ENCODE data around the gene AREG. TPM values are rescaled to one million over a fixed set of nuclear protein-coding genes. Genes with fewer than 3 reads are reported as not detected.

AREG gene
- total RNA-seq, 1 experiment from 2014 or later: not detected

DNA sequence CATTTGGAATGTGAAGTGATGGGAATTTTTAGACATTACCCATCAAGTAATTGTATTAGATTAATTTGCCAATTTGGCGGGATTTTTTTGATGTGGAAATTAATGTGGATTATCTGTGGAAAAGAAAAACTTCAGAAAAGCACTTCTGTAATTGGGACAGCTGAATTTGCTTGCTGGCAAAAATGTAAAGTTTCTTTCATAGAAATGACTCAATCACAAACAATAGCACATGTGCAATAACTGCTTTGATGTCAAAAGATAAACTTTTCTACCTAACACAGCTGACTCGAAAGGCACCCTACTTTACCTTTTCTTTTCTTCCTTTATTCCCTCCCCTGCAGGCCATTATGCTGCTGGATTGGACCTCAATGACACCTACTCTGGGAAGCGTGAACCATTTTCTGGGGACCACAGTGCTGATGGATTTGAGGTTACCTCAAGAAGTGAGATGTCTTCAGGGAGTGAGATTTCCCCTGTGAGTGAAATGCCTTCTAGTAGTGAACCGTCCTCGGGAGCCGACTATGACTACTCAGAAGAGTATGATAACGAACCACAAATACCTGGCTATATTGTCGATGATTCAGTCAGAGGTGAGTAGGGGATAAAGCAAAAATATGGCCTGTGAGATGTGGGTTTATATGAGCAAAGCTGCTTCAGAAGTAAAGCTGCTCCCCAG is 1.4 kb downstream of the AREG start:
- H3K36me3 ChIP-seq (replicated peaks; ENCODE audit: control insufficient read depth, insufficient read depth, low read length): no peaks in the 10 kb centered on the region
- no peak for DNase-seq
- no peak overlapping the region for H3K4me3 ChIP-seq (ENCODE audit: insufficient read depth, low read depth, low read length)
- H3K27me3 ChIP-seq (ENCODE audit: control insufficient read depth, insufficient read depth, low read length): peaks cover 23% of the 10 kb centered on the region

DNA sequence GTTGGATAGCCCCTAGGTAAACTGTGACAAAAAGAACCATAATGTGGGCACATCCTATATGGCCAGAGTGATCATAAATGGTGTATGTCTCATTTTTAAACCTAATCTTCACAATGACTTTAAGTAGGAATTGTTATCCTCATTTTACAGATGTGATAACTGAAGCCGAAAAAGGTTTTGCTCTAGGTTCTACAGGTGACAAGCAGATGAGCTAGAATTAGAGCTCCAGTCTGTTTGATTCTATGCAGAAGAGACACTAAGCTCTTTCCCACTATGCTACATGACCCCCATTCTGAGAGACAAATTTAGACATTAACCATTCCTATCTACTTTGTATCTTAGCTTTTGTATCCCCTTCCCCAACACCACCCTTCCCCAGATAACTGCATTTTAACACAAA is 2.0 kb downstream of the AREG start:
- peaks cover 23% of the 10 kb centered on the region for H3K27me3 ChIP-seq (ENCODE audit: control insufficient read depth, insufficient read depth, low read length)
- H3K4me3 ChIP-seq (ENCODE audit: insufficient read depth, low read depth, low read length): no peak overlapping the region
- no peaks in the 10 kb centered on the region for H3K36me3 ChIP-seq (replicated peaks; ENCODE audit: control insufficient read depth, insufficient read depth, low read length)
- no peak for DNase-seq

DNA sequence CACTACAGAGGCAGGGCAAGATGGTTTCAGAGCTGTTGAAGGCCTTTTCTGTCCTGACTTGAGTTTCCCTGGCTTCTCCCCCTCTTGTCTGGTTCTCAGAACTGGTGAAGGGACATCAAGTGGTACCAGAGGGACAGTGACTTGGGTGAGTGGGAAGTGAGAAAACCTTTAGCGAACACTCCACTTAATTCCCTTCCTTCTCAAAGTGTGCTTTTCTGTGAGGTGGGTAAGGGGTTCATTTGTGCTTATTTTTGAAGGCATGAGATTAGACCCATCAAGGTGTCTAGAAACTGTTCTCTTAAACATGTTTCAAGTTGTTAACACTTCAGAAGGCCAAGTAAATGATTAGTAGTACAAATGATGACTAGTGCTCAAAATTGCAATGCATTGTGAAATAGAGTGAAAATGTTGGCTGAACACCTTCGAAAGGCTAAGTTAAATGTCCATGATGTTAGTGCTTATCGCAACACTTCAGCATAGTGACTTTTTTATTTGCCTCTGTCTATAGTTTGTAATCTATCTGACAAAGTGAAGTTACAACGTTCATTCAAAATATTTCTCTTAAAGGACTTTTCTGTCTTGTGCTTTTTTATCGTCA is 2.8 kb downstream of the AREG start:
- no peak for DNase-seq
- Histone ChIP-seq H3K27me3 (ENCODE audit: control insufficient read depth, insufficient read depth, low read length) (peaks cover 23% of the 10 kb centered on the region), H3K36me3 (replicated peaks; ENCODE audit: control insufficient read depth, insufficient read depth, low read length) (no peaks in the 10 kb centered on the region), H3K4me3 (ENCODE audit: insufficient read depth, low read depth, low read length) (no peak overlapping the region)

DNA sequence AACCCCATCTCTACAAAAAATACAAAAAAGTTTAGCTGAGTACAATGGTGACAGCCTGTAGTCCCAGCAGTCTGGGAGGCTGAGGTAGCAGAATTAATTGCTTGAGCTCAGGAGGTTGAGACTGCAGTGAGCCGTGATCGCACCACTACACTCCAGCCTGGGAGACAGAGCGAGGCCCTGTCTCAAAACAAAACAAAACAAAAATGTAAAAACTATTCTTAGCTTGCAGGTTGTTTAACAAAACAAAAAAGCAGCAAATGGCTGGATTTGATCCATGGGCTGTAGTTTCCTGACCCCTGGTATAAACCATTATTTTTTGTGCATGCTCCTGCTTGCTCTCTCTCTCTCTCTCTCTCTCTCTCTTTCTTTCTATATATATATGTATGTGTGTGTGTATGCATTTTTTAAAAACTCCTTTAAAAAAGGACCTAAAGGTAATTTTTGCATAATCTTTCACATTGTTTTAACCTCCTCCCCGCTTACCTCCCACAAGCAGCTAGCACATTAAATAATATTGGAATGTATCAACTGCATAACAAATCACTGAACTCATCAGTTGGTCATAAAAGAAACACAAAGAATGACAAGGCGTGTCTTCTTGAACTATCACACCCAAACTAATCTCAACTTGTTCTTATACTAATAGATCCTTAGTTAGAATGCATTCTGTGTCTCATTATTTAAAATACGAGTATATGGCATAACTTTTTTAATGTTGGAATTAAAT is 4.8 kb downstream of the AREG start:
- no peak for DNase-seq
- Histone ChIP-seq H3K36me3 (replicated peaks; ENCODE audit: control insufficient read depth, insufficient read depth, low read length) (no peaks in the 10 kb centered on the region), H3K4me3 (ENCODE audit: insufficient read depth, low read depth, low read length) (no peak overlapping the region), H3K27me3 (ENCODE audit: control insufficient read depth, insufficient read depth, low read length) (peaks cover 15% of the 10 kb centered on the region)

DNA sequence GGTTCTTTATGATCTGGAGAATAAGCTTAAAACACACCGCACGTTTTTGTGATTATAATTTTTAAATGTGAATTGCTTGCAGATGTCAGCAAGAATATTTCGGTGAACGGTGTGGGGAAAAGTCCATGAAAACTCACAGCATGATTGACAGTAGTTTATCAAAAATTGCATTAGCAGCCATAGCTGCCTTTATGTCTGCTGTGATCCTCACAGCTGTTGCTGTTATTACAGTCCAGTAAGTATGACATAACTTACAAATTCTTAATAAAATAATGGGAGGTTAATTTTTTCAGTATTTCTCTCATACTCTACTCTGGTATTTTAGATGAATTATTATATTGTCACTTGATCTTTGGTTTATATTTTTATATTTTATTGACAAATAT is 5.4 kb downstream of the AREG start:
- Histone ChIP-seq H3K27me3 (ENCODE audit: control insufficient read depth, insufficient read depth, low read length) (peaks cover 10% of the 10 kb centered on the region; the same call in 1 of the 2 replicates), H3K4me3 (ENCODE audit: insufficient read depth, low read depth, low read length) (no peak overlapping the region), H3K36me3 (replicated peaks; ENCODE audit: control insufficient read depth, insufficient read depth, low read length) (no peaks in the 10 kb centered on the region)
- DNase-seq: no peak

DNA sequence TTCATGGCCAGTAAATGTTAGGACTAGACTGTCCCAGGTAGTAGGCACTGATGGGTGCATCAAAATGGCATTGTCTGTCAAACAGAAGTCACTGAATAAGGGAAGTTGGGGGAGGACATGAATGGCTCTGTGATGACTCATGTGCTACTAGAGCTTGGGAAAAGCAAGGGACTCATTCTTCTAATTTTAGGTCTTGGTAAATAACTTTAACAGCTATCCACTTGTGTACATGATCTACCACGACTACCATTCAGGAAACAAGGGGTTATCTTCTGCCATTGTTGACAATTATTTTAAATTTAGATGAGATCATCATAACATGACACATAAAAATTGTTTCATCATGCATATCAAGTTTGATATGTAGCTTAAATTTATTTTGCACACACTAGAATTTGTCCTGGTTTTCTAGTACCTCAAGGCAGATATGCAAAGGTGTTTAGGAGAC is 6.3 kb downstream of the AREG start:
- Histone ChIP-seq H3K36me3 (replicated peaks; ENCODE audit: control insufficient read depth, insufficient read depth, low read length) (no peaks in the 10 kb centered on the region), H3K27me3 (ENCODE audit: control insufficient read depth, insufficient read depth, low read length) (peaks cover 4% of the 10 kb centered on the region; the same call in 1 of the 2 replicates), H3K4me3 (ENCODE audit: insufficient read depth, low read depth, low read length) (no peak overlapping the region)
- DNase-seq: no peak

DNA sequence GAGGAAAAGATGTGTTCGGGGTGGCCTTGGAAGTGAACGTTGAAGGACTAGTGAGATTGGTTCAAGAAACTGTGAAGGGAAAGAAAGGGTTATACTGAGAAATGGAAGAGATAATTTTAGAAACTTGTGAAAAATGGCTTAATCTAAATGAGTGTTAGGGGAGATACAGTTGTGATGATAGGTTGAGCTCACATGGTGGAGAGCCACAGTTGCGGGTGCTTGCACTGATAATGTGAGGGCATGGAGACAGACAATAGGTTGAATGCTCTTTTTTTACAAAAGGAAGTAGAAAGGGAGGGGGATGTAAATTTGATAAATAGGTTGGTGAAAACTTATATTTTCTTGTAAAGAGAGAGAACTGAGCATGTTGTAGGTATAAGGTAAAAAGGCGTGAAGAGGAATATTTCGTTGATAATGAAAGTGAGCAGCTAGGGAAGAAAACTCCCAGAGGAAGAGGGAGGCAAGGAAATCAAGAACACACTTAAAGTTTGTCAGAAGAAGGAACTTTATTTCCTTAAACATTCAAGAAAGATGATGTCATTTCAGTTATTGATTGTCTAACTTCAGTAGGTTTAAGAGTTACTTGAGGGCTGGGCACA is 8.2 kb downstream of the AREG start:
- no peak for DNase-seq
- Histone ChIP-seq H3K27me3 (ENCODE audit: control insufficient read depth, insufficient read depth, low read length) (no peaks in the 10 kb centered on the region), H3K4me3 (ENCODE audit: insufficient read depth, low read depth, low read length) (no peak overlapping the region)

DNA sequence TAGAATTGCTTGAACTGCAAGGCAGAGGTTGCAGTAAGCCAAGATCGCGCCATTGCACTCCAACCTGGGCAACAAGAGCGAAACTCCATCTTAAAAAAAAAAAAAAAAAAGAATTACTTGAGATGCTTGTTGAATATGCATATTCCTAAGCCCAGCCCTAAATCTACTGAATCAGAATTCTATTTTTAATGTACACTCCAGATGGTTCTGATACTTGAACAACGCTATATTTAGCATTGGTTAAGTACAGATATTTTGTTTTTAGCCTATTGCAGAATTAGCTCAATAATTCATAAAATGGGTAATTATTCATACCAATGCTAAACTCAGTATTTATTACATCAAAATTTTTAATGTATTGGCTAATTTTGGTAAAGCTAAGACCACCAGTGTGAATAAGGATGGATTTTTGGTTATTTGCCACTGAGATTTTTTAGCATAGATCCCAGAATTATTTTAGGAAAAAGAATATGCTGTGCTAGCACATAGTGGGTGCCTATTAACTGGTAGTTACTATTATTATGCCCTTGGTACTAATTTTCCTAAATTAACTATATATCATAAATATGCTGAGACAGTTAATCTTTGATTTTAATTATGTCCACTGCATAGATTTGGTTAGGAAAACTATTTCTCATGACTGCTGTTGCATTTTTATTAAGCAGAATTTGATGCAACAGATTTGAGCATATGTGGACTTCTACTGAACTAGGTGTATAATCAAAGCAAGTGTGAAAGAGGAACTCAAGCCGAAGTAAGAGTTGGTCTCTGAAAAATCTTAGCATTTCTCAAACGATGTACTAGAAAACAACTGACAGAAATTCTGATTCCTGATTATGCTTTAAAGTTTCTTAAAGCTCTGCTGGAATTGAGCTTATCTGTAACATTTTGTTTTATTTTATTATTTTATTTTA is 9.2 kb downstream of the AREG start:
- Histone ChIP-seq H3K36me3 (replicated peaks; ENCODE audit: control insufficient read depth, insufficient read depth, low read length) (no peaks in the 10 kb centered on the region), H3K4me3 (ENCODE audit: insufficient read depth, low read depth, low read length) (no peak overlapping the region), H3K27me3 (ENCODE audit: control insufficient read depth, insufficient read depth, low read length) (no peaks in the 10 kb centered on the region)
- DNase-seq: no peak

More for the DNA sequence above, 8.2 kb downstream of the AREG start:
- no peaks in the 10 kb centered on the region for H3K36me3 ChIP-seq (replicated peaks; ENCODE audit: control insufficient read depth, insufficient read depth, low read length)

DNA sequence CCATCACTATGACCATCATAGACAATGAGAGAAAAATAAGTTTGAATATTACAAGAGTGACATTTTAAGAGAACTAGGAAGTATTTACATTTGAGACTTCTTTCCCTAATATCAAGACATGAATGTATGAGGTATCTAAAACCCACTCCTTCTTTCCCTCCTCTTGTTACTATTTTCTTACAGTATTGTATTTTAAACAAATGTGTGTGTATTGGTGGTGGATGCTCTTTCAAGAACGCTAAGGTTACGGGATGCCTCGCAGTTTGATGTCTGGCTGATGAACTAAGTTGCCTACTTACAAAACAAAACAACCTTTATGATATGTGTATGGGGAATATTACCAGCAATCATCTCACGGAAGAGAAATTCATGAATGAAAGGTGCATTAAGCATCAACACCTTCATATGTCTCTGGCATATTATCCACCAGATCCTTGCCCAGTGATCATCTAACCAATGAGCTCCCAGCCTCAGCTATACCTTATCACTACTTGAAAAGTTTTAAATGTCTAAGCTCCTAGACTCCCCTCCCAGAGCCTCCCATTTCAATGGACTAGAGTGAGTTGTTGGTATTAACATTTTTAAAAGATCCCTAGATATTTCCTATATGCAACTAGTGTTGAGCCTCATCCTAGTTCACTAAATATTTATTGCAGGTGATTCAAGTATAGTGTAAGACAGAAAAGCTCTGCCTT is 10.6 kb downstream of the AREG start:
- no peaks in the 10 kb centered on the region for H3K36me3 ChIP-seq (replicated peaks; ENCODE audit: control insufficient read depth, insufficient read depth, low read length)
- H3K27me3 ChIP-seq (ENCODE audit: control insufficient read depth, insufficient read depth, low read length): no peaks in the 10 kb centered on the region
- DNase-seq: no peak
- H3K4me3 ChIP-seq (ENCODE audit: insufficient read depth, low read depth, low read length): no peak overlapping the region

DNA sequence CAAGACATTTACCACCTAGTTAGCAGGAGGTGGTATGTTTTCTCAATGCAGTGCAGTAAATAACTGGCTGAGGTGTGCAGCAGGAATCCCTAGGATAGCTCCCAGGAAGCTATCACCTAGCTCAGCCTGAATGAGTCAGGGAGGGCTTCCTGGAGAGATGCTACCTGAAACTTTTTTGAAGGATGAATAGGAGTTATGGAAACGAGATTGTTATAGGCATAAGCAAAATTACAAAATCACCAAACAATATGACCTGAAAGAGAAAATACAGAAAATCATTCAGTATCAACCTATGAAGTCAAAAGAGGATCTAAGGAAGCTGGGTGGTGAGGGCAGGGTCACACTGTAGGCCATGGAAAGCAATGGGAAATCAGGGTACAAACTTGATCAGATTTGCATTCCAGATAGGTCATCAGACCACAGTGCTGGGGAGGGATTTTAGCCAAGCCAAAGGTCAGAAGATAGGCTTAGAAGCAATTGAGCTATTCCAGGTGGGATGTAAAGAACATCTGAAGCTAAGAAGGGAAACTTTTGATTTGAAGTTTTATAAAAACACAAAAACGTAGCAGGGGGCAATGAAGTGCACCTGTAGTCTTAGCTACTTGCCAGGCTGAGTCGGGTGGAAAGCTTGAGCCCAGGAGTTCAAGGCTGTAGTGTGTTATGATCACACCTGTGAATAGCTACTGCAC is 11.3 kb downstream of the AREG start:
- no peaks in the 10 kb centered on the region for H3K36me3 ChIP-seq (replicated peaks; ENCODE audit: control insufficient read depth, insufficient read depth, low read length)

DNA sequence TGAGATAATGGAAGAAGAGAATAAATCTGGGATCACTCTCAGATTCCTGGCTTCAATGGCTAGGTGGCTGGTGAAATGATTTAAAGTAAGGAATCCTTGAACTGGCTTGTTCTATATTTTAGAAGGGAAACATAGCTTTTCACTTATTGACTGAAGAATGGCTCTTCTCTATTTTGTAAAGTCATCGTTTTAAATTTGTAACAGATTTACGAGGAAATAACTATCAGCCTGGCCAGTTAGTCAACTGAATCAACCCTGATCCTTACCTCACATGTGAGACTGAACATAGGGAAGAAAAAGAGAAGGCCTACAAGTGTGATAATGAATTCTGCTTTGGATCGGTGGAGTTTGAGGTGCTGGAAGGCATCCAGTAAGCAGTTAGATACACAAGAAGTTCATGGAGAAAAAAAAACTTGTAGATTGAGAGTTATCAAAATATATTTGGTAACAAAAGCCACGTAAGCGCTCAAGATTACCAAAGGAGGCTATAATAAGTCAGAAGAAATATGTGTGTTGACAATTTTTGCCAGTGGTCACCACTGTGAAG is 12.0 kb downstream of the AREG start:
- H3K4me3 ChIP-seq (ENCODE audit: insufficient read depth, low read depth, low read length): no peak overlapping the region
- H3K36me3 ChIP-seq (replicated peaks; ENCODE audit: control insufficient read depth, insufficient read depth, low read length): no peaks in the 10 kb centered on the region
- no peak for DNase-seq
- no peaks in the 10 kb centered on the region for H3K27me3 ChIP-seq (ENCODE audit: control insufficient read depth, insufficient read depth, low read length)

More for the DNA sequence above, 11.3 kb downstream of the AREG start:
- DNase-seq: no peak
- H3K4me3 ChIP-seq (ENCODE audit: insufficient read depth, low read depth, low read length): no peak overlapping the region
- no peaks in the 10 kb centered on the region for H3K27me3 ChIP-seq (ENCODE audit: control insufficient read depth, insufficient read depth, low read length)

DNA sequence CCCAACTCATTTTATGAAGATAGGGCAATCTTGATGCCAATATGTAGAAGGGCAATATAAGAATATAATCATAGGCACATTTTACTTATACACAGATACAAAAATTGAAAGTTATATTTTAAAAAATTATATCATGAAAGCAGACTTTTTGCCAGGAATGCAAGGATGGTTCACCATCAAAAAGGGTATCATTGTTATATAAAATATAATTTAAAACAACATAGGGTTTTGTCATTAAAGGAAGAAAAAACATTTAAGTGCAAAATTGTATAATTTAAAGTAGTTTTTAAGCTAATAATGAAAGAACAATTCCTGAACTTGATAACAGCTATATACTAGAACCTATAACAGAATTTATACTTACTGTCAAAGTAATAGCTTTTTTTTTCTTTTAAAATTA is 15.9 kb downstream of the AREG start:
- H3K4me3 ChIP-seq (ENCODE audit: insufficient read depth, low read depth, low read length): no peak overlapping the region
- no peaks in the 10 kb centered on the region for H3K27me3 ChIP-seq (ENCODE audit: control insufficient read depth, insufficient read depth, low read length)
- no peaks in the 10 kb centered on the region for H3K36me3 ChIP-seq (replicated peaks; ENCODE audit: control insufficient read depth, insufficient read depth, low read length)
- DNase-seq: no peak

DNA sequence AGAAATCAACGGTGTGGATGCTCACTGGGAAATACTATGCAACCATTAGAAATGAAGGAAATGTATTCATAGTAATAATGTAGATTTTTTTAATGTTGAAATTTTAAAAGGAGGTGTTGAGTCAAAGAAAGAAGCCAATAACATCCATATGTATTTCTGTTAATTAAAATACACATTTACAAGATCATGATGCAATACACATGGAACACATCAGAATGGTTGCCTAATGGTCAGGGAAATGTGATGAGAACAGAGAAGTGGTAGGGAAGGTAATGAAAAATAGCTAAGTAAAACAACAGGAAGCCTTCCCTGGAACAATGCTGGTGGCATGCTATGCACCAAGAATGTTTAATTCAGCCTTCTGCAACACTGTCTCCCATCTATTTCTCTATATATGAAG is 18.2 kb downstream of the AREG start:
- Histone ChIP-seq H3K36me3 (replicated peaks; ENCODE audit: control insufficient read depth, insufficient read depth, low read length) (no peaks in the 10 kb centered on the region), H3K27me3 (ENCODE audit: control insufficient read depth, insufficient read depth, low read length) (no peaks in the 10 kb centered on the region), H3K4me3 (ENCODE audit: insufficient read depth, low read depth, low read length) (no peak overlapping the region)
- DNase-seq: no peak
